WTC11 (cell line): ENCODE results near the gene CYP2B6. TPM values are rescaled to one million over a fixed set of nuclear protein-coding genes. Genes with fewer than 3 reads are reported as not detected.

Experiments
- ATAC-seq: fragments of 200-7000 bp; cut with Tn5 transposase; 2 replicates; pipeline ENCODE4 v1.10.0; 2021; ENCODE audit warnings: mild to moderate bottlenecking, moderate library complexity
- CTCF ChIA-PET: fragments of 300-600 bp; sonication (Branson Sonifier 250); formaldehyde crosslinking; loops from one replicate; lab custom pipeline; 2021; ENCODE audit warnings: antibody characterized with exemption; lab: Charles Lee
- POLR2A ChIA-PET: fragments of 350-600 bp; sonication (Branson Sonifier 250); formaldehyde crosslinking; loops from one replicate; lab custom pipeline; 2021; ENCODE audit warnings: antibody characterized with exemption; lab: Charles Lee
- DNase-seq: peaks from one replicate; pipeline ENCODE4 v3.0.0; 2021; ENCODE audit warnings: low spot score
- H3K27ac Mint-ChIP-seq: 2 replicates; pipeline ENCODE4 v1.8.0; 2021; ENCODE audit warnings: mixed read lengths
- H3K27me3 Mint-ChIP-seq: 2 replicates; pipeline ENCODE4 v1.8.0; 2021; ENCODE audit warnings: low read depth, mild to moderate bottlenecking, moderate library complexity, mixed read lengths
- H3K36me3 Mint-ChIP-seq: 2 replicates; pipeline ENCODE4 v1.8.0; 2021; ENCODE audit warnings: mixed read lengths
- H3K4me1 Mint-ChIP-seq: 2 replicates; pipeline ENCODE4 v1.8.0; 2022; ENCODE audit warnings: mixed read lengths
- H3K4me3 Mint-ChIP-seq: 2 replicates; pipeline ENCODE4 v1.8.0; 2021; ENCODE audit warnings: mild to moderate bottlenecking, moderate library complexity, mixed read lengths
- H3K9me3 Mint-ChIP-seq: 2 replicates; pipeline ENCODE4 v1.8.0; 2021; ENCODE audit warnings: mixed read lengths
- CREB1 ChIP-seq: sonication (generic); formaldehyde crosslinking; IDR thresholded peaks from 2 replicates; pipeline ENCODE4 v1.8.0; 2023; ENCODE audit warnings: mild to moderate bottlenecking, missing genetic modification reagents
- GRHL2 ChIP-seq: fragments of 250-450 bp; sonication (Bioruptor Pico); IDR thresholded peaks from 2 replicates; pipeline ENCODE4 v1.8.0; 2022; ENCODE audit warnings: mild to moderate bottlenecking, moderate library complexity; ENCODE audit not compliant: insufficient replicate concordance, severe bottlenecking
- NFATC4 ChIP-seq: fragments of 250-450 bp; sonication (Bioruptor Pico); IDR thresholded peaks from 2 replicates; pipeline ENCODE4 v1.9.0; 2021; ENCODE audit warnings: mild to moderate bottlenecking
- OVOL2 ChIP-seq: fragments of 250-450 bp; sonication (Bioruptor Pico); IDR thresholded peaks from 2 replicates; pipeline ENCODE4 v1.9.0; 2021; ENCODE audit warnings: mild to moderate bottlenecking, borderline replicate concordance
- ZNF423 ChIP-seq: fragments of 250-450 bp; sonication (Bioruptor Pico); IDR thresholded peaks from 2 replicates; pipeline ENCODE4 v2.1.2; 2022; ENCODE audit warnings: mild to moderate bottlenecking, moderate library complexity
- total RNA-seq: library from RNA; stranded (reverse); gene quantifications from 3 replicates; pipeline ENCODE4 v1.2.3, GENCODE V29; 2021
- TF ChIP-seq, protein P1 (sequence below): sonication (generic); formaldehyde crosslinking; IDR thresholded peaks from 2 replicates; pipeline ENCODE4 v1.8.0; 2022; ENCODE audit warnings: mild to moderate bottlenecking, missing genetic modification reagents
- TF ChIP-seq, protein P2 (sequence below): sonication (generic); formaldehyde crosslinking; IDR thresholded peaks from 2 replicates; pipeline ENCODE4 v1.8.0; 2023; ENCODE audit warnings: missing genetic modification reagents, mild to moderate bottlenecking, borderline replicate concordance
- TF ChIP-seq, protein P3 (sequence below): fragments of 250-450 bp; sonication (Bioruptor Pico); conservative IDR thresholded peaks from 2 replicates; pipeline ENCODE4 v1.9.0; 2021; ENCODE audit warnings: mild to moderate bottlenecking
- TF ChIP-seq, protein P4 (sequence below): sonication (generic); formaldehyde crosslinking; IDR thresholded peaks from 2 replicates; pipeline ENCODE4 v1.8.1; 2023; ENCODE audit warnings: mild to moderate bottlenecking, missing genetic modification reagents
- TF ChIP-seq, protein P5 (sequence below): fragments of 250-450 bp; sonication (Bioruptor Pico); IDR thresholded peaks from 2 replicates; pipeline ENCODE4 v1.9.0; 2021; ENCODE audit warnings: mild to moderate bottlenecking, borderline replicate concordance
- TF ChIP-seq, protein P6 (sequence below): fragments of 250-450 bp; sonication (Bioruptor Pico); IDR thresholded peaks from 2 replicates; pipeline ENCODE4 v1.8.0; 2021; ENCODE audit warnings: mild to moderate bottlenecking

The CYP2B6 gene
- total RNA-seq, 1 experiment from 2014 or later, result 10.3 TPM

DNA sequence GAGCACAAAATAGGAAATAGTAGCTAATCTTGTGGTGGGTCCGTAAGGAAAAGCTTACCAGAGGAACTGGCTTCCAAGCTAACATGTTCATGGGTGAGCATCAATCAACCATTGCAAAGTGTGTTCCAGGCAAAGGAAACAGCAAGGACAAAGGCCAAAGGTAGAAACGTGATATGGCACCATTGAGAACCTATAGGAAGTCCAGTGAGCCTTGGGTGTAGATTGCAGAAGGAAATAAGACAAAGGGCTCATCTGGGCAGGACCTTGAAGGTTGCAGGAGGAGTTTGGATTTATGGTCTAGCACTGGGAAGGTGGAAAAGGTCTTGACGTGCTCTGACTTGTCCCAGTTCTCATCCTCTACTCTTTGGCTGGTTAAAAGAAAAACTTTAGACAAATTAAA lies 22.3 kb downstream of the CYP2B6 start (continued):
- TF ChIP-seq, protein P1, sequence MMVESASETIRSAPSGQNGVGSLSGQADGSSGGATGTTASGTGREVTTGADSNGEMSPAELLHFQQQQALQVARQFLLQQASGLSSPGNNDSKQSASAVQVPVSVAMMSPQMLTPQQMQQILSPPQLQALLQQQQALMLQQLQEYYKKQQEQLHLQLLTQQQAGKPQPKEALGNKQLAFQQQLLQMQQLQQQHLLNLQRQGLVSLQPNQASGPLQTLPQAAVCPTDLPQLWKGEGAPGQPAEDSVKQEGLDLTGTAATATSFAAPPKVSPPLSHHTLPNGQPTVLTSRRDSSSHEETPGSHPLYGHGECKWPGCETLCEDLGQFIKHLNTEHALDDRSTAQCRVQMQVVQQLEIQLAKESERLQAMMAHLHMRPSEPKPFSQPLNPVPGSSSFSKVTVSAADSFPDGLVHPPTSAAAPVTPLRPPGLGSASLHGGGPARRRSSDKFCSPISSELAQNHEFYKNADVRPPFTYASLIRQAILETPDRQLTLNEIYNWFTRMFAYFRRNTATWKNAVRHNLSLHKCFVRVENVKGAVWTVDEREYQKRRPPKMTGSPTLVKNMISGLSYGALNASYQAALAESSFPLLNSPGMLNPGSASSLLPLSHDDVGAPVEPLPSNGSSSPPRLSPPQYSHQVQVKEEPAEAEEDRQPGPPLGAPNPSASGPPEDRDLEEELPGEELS, result no peak
- no peak for TF ChIP-seq GRHL2
- TF ChIP-seq, protein P2, sequence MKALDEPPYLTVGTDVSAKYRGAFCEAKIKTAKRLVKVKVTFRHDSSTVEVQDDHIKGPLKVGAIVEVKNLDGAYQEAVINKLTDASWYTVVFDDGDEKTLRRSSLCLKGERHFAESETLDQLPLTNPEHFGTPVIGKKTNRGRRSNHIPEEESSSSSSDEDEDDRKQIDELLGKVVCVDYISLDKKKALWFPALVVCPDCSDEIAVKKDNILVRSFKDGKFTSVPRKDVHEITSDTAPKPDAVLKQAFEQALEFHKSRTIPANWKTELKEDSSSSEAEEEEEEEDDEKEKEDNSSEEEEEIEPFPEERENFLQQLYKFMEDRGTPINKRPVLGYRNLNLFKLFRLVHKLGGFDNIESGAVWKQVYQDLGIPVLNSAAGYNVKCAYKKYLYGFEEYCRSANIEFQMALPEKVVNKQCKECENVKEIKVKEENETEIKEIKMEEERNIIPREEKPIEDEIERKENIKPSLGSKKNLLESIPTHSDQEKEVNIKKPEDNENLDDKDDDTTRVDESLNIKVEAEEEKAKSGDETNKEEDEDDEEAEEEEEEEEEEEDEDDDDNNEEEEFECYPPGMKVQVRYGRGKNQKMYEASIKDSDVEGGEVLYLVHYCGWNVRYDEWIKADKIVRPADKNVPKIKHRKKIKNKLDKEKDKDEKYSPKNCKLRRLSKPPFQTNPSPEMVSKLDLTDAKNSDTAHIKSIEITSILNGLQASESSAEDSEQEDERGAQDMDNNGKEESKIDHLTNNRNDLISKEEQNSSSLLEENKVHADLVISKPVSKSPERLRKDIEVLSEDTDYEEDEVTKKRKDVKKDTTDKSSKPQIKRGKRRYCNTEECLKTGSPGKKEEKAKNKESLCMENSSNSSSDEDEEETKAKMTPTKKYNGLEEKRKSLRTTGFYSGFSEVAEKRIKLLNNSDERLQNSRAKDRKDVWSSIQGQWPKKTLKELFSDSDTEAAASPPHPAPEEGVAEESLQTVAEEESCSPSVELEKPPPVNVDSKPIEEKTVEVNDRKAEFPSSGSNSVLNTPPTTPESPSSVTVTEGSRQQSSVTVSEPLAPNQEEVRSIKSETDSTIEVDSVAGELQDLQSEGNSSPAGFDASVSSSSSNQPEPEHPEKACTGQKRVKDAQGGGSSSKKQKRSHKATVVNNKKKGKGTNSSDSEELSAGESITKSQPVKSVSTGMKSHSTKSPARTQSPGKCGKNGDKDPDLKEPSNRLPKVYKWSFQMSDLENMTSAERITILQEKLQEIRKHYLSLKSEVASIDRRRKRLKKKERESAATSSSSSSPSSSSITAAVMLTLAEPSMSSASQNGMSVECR (CRISPR knock-in tag), result no peak
- TF ChIP-seq, protein P3, sequence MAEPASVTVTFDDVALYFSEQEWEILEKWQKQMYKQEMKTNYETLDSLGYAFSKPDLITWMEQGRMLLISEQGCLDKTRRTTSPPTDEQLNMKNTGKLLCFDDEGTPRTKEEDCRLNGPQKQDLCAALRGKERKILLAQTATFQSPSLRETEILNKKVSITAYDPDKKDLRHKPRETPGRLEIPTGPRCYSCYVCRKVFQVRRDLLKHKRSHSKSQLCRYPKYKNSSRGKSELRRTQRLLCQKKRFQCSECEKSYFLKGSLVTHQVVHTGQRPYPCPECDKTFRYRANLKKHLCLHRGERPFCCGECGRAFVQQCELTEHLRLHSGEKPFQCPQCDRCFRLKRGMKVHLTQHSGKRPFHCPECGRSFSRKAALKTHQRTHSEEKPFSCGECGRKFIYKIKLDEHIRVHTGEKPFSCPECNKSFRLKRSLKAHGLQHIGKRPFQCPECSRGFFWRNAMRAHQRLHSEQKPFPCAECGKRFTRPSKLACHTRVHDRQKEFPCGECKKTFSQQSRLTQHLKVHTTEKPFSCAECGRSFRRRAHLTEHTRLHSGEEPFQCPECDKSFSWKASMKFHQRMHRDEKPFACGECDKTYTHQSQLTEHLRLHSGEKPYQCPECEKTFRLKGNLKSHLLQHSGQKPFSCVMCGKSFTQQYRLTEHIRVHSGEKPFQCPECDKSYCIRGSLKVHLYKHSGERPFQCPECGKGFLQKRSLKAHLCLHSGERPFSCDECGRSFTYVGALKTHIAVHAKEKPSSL, result no peak
- TF ChIP-seq, all 79 proteins: peak for 0

DNA sequence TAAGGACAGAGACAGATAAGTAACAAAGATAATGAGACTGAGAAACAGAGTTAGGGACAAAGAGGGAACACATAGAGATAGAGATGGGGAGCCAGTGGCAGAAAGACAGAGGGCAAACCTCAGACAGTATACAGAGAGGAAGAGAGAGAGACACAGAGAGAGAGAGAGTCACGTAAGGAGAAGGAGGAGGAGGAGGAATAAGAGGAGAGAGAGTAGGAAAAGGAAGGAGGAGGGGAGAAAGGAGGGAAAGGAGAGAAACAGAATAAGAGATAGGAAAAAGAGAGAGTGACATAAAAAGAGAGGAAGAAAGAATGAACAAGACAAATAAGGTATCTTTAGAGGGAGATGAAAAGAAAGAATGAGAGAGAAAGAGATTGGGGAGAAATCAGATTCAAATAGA lies 23.6 kb downstream of the CYP2B6 start:
- ATAC-seq (no peak), DNase-seq (no peak)
- Mint-ChIP-seq H3K4me3 (no peak overlapping the region), H3K9me3 (peaks cover 4% of the 10 kb centered on the region), H3K27ac (no peak overlapping the region; the same call in 1 of the 2 replicates), H3K4me1 (0 out of 2 replicates have a peak, but pooled peaks cover under 1% of the 10 kb centered on the region), H3K27me3 (peaks cover 2% of the 10 kb centered on the region; the same call in 1 of the 2 replicates), H3K36me3 (peaks cover 20% of the 10 kb centered on the region)
- ChIA-PET POLR2A (no interaction called here), CTCF (no interaction called here)
- TF ChIP-seq, protein P4, sequence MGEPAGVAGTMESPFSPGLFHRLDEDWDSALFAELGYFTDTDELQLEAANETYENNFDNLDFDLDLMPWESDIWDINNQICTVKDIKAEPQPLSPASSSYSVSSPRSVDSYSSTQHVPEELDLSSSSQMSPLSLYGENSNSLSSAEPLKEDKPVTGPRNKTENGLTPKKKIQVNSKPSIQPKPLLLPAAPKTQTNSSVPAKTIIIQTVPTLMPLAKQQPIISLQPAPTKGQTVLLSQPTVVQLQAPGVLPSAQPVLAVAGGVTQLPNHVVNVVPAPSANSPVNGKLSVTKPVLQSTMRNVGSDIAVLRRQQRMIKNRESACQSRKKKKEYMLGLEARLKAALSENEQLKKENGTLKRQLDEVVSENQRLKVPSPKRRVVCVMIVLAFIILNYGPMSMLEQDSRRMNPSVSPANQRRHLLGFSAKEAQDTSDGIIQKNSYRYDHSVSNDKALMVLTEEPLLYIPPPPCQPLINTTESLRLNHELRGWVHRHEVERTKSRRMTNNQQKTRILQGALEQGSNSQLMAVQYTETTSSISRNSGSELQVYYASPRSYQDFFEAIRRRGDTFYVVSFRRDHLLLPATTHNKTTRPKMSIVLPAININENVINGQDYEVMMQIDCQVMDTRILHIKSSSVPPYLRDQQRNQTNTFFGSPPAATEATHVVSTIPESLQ (CRISPR knock-in tag), result no peak
- TF ChIP-seq, protein P5, sequence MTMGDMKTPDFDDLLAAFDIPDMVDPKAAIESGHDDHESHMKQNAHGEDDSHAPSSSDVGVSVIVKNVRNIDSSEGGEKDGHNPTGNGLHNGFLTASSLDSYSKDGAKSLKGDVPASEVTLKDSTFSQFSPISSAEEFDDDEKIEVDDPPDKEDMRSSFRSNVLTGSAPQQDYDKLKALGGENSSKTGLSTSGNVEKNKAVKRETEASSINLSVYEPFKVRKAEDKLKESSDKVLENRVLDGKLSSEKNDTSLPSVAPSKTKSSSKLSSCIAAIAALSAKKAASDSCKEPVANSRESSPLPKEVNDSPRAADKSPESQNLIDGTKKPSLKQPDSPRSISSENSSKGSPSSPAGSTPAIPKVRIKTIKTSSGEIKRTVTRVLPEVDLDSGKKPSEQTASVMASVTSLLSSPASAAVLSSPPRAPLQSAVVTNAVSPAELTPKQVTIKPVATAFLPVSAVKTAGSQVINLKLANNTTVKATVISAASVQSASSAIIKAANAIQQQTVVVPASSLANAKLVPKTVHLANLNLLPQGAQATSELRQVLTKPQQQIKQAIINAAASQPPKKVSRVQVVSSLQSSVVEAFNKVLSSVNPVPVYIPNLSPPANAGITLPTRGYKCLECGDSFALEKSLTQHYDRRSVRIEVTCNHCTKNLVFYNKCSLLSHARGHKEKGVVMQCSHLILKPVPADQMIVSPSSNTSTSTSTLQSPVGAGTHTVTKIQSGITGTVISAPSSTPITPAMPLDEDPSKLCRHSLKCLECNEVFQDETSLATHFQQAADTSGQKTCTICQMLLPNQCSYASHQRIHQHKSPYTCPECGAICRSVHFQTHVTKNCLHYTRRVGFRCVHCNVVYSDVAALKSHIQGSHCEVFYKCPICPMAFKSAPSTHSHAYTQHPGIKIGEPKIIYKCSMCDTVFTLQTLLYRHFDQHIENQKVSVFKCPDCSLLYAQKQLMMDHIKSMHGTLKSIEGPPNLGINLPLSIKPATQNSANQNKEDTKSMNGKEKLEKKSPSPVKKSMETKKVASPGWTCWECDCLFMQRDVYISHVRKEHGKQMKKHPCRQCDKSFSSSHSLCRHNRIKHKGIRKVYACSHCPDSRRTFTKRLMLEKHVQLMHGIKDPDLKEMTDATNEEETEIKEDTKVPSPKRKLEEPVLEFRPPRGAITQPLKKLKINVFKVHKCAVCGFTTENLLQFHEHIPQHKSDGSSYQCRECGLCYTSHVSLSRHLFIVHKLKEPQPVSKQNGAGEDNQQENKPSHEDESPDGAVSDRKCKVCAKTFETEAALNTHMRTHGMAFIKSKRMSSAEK (CRISPR knock-in tag), result no peak
- TF ChIP-seq, protein P6, sequence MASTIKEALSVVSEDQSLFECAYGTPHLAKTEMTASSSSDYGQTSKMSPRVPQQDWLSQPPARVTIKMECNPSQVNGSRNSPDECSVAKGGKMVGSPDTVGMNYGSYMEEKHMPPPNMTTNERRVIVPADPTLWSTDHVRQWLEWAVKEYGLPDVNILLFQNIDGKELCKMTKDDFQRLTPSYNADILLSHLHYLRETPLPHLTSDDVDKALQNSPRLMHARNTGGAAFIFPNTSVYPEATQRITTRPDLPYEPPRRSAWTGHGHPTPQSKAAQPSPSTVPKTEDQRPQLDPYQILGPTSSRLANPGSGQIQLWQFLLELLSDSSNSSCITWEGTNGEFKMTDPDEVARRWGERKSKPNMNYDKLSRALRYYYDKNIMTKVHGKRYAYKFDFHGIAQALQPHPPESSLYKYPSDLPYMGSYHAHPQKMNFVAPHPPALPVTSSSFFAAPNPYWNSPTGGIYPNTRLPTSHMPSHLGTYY, result no peak
- TF ChIP-seq, protein P3, result no peak
- no peak for TF ChIP-seq NFATC4 (CRISPR knock-in tag)
- no peak for TF ChIP-seq ZNF423 (CRISPR knock-in tag)
- TF ChIP-seq, protein P2 (CRISPR knock-in tag), result no peak
- TF ChIP-seq OVOL2 (CRISPR knock-in tag), result no peak
- TF ChIP-seq CREB1 (CRISPR knock-in tag), result no peak
